ENCODE measurements around the gene STAT2. TPM values are rescaled to one million over a fixed set of nuclear protein-coding genes. Genes with fewer than 3 reads are reported as not detected.

STAT2 gene
- total and polyA plus RNA-seq, 9 of the 15 experiments (the other 6 are each of a cell fraction or from before 2014, with no cell fraction given), result 15.5 to 46.9 (median 40.1) TPM

DNA sequence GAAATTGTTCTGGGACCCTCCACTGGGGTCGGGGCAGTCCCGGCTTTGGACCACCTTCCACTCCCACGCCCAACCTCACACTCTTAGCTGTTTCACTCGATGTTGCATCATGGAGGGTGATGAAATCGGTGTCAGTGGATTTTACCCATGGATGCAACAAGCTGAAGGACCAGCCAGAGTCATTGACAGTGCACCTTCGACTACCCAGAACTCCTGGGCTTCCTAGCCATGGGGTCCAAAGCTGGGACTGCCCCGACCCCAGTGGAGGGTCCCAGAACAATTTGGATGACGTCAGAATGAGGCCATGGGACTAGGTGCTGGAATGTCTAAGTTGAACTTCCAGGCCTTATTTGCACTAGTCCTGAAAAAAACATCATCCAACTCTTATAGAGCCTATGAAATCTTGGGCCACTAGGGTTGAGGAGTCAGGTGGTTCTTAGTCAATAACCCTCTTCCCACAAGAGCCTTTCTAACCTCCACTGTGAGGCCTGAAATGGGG lies 22.1 kb downstream of the STAT2 start (continued):
- TF ChIP-seq, protein P1, sequence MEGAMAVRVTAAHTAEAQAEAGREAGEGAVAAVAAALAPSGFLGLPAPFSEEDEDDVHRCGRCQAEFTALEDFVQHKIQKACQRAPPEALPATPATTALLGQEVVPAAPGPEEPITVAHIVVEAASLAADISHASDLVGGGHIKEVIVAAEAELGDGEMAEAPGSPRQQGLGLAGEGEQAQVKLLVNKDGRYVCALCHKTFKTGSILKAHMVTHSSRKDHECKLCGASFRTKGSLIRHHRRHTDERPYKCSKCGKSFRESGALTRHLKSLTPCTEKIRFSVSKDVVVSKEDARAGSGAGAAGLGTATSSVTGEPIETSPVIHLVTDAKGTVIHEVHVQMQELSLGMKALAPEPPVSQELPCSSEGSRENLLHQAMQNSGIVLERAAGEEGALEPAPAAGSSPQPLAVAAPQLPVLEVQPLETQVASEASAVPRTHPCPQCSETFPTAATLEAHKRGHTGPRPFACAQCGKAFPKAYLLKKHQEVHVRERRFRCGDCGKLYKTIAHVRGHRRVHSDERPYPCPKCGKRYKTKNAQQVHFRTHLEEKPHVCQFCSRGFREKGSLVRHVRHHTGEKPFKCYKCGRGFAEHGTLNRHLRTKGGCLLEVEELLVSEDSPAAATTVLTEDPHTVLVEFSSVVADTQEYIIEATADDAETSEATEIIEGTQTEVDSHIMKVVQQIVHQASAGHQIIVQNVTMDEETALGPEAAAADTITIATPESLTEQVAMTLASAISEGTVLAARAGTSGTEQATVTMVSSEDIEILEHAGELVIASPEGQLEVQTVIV (CRISPR knock-in tag; IDR thresholded peaks at IDR 0.05; ENCODE audit: borderline replicate concordance), result no peak
- TF ChIP-seq JUNB (CRISPR knock-in tag; conservative IDR thresholded peaks at IDR 0.05) (no peak; the same call in 1 of the 2 replicates), BRD4 (IDR thresholded peaks at IDR 0.05) (no peak), PCBP2 (IDR thresholded peaks at IDR 0.05; ENCODE audit: low read depth, low read length, poor library complexity, severe bottlenecking) (no peak), ZNF239 (CRISPR knock-in tag; IDR thresholded peaks at IDR 0.05) (peak; percentile 51; the same call in 1 of the 2 replicates), SAP30 (IDR thresholded peaks at IDR 0.05; ENCODE audit: borderline replicate concordance, insufficient read depth, low read depth, low read length, poor library complexity, severe bottlenecking) (no peak), BRF1 (IDR thresholded peaks at IDR 0.05; ENCODE audit: borderline replicate concordance, extremely low read depth, insufficient read length) (no peak), NONO (IDR thresholded peaks at IDR 0.05; ENCODE audit: low read depth in 2 of 2, low read length in 1 of 2) (no peak), ZNF384 (IDR thresholded peaks at IDR 0.05; ENCODE audit: low read depth, low read length) (no peak)
- TF ChIP-seq, protein P2, sequence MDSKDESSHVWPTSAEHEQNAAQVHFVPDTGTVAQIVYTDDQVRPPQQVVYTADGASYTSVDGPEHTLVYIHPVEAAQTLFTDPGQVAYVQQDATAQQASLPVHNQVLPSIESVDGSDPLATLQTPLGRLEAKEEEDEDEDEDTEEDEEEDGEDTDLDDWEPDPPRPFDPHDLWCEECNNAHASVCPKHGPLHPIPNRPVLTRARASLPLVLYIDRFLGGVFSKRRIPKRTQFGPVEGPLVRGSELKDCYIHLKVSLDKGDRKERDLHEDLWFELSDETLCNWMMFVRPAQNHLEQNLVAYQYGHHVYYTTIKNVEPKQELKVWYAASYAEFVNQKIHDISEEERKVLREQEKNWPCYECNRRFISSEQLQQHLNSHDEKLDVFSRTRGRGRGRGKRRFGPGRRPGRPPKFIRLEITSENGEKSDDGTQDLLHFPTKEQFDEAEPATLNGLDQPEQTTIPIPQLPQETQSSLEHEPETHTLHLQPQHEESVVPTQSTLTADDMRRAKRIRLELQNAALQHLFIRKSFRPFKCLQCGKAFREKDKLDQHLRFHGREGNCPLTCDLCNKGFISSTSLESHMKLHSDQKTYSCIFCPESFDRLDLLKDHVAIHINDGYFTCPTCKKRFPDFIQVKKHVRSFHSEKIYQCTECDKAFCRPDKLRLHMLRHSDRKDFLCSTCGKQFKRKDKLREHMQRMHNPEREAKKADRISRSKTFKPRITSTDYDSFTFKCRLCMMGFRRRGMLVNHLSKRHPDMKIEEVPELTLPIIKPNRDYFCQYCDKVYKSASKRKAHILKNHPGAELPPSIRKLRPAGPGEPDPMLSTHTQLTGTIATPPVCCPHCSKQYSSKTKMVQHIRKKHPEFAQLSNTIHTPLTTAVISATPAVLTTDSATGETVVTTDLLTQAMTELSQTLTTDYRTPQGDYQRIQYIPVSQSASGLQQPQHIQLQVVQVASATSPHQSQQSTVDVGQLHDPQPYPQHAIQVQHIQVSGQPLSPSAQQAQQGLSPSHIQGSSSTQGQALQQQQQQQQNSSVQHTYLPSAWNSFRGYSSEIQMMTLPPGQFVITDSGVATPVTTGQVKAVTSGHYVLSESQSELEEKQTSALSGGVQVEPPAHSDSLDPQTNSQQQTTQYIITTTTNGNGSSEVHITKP (IDR thresholded peaks at IDR 0.05; ENCODE audit: partially characterized antibody), result no peak
- TF ChIP-seq, protein P3, sequence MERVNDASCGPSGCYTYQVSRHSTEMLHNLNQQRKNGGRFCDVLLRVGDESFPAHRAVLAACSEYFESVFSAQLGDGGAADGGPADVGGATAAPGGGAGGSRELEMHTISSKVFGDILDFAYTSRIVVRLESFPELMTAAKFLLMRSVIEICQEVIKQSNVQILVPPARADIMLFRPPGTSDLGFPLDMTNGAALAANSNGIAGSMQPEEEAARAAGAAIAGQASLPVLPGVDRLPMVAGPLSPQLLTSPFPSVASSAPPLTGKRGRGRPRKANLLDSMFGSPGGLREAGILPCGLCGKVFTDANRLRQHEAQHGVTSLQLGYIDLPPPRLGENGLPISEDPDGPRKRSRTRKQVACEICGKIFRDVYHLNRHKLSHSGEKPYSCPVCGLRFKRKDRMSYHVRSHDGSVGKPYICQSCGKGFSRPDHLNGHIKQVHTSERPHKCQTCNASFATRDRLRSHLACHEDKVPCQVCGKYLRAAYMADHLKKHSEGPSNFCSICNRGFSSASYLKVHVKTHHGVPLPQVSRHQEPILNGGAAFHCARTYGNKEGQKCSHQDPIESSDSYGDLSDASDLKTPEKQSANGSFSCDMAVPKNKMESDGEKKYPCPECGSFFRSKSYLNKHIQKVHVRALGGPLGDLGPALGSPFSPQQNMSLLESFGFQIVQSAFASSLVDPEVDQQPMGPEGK (CRISPR knock-in tag; IDR thresholded peaks at IDR 0.05; ENCODE audit: borderline replicate concordance), result peak; percentile 49; the same call in 1 of the 2 replicates
- TF ChIP-seq, protein P4, sequence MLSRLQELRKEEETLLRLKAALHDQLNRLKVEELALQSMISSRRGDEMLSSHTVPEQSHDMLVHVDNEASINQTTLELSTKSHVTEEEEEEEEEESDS (CRISPR knock-in tag; IDR thresholded peaks at IDR 0.05), result no peak

All from K562 (cell line).